ENCODE results near the gene CYP11A1. TPM values are rescaled to one million over a fixed set of nuclear protein-coding genes. Genes with fewer than 3 reads are reported as not detected.

Gene CYP11A1
- total RNA-seq, 1 experiment from 2014 or later, result 1.7 TPM

DNA sequence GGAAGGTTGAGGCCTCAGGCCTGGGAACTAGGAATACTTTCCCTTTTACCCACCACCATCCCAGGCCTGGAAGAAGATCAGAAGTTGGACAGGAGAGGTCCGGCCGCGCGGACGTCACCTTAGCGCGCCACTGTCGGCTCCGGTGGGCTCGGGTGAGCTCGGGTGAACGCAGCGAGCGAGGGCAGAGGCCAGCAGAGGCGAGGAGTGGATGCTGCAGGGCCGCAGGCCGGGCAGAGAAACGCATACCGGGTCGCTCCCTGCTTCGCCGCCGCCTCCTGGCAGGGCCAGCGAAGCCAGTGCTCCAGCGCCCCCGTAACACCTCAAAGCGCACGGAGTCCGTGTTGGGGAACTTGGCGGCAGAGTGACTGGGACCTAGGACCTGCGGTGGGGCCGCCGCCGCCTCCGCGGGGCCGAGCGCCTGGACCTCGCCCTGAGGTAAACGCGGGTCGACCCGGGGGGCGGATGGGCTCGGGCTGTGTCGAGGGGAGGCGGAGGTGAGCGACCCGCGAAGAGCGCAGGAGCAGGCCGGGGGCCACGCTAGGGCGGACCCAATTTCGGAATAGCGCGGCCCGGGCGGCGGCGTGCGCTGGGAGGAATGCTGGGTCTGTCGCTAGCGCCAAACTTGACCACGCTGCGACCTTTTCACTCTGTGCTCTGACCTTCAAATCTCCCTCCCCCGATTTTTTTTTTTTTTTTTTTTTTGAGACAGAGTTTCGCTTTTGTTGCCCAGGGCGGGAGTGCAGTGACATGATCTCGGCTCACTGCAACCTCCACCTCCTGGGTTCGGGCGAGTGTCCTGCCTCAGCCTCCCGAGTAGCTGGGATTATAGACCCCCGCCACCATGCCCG is 1.6 kb downstream of the CYP11A1 start:
- H3K27me3 ChIP-seq (ENCODE audit: insufficient read depth, low read length), result no peaks in the 10 kb centered on the region
- no peak overlapping the region for H3K56ac ChIP-seq (ENCODE audit: insufficient read length, low read depth, low read length)
- no peaks in the 10 kb centered on the region for H4K20me1 ChIP-seq (ENCODE audit: control insufficient read depth, insufficient read depth, insufficient read length)
- H3K36me3 Mint-ChIP-seq (ENCODE audit: insufficient read depth in 1 of 3, low read depth in 3 of 3), result 0 out of 7 replicates have a peak, but pooled peaks cover 0 to 2% (median 0%) of the 10 kb centered on the region in 3 experiments
- peak overlapping the region; percentile 83 for H3K18ac ChIP-seq (ENCODE audit: insufficient read length, low read depth, low read length)
- no peak overlapping the region for H3K4ac ChIP-seq (ENCODE audit: low read depth, low read length)
- H3K79me2 ChIP-seq (ENCODE audit: insufficient read depth, low read length), result no peaks in the 10 kb centered on the region
- no peak overlapping the region for H2AK5ac ChIP-seq (ENCODE audit: insufficient read length, low read length)
- peaks cover 2% of the 10 kb centered on the region; the same call in 1 of the 2 replicates for H3K4me1 ChIP-seq (ENCODE audit: insufficient read depth, low read length)
- H2BK15ac ChIP-seq (ENCODE audit: low read depth, low read length), result no peak overlapping the region
- TF ChIP-seq, protein P1, sequence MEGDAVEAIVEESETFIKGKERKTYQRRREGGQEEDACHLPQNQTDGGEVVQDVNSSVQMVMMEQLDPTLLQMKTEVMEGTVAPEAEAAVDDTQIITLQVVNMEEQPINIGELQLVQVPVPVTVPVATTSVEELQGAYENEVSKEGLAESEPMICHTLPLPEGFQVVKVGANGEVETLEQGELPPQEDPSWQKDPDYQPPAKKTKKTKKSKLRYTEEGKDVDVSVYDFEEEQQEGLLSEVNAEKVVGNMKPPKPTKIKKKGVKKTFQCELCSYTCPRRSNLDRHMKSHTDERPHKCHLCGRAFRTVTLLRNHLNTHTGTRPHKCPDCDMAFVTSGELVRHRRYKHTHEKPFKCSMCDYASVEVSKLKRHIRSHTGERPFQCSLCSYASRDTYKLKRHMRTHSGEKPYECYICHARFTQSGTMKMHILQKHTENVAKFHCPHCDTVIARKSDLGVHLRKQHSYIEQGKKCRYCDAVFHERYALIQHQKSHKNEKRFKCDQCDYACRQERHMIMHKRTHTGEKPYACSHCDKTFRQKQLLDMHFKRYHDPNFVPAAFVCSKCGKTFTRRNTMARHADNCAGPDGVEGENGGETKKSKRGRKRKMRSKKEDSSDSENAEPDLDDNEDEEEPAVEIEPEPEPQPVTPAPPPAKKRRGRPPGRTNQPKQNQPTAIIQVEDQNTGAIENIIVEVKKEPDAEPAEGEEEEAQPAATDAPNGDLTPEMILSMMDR (conservative IDR thresholded peaks at IDR 0.05), result 0 out of 3 replicates have a peak, but pooled peaks have one; percentile 16
- H4K91ac ChIP-seq (ENCODE audit: insufficient read length, low read depth, low read length), result no peak overlapping the region
- no peak overlapping the region for H2BK5ac ChIP-seq (ENCODE audit: insufficient read length, low read length)
- H3K27ac ChIP-seq (ENCODE audit: insufficient read length, low read depth, low read length), result no peak overlapping the region
- peak overlapping the region; percentile 14 for H4K5ac ChIP-seq (ENCODE audit: insufficient read length, low read depth, low read length)
- H3K23ac ChIP-seq (ENCODE audit: insufficient read length, low read depth, low read length), result no peak overlapping the region
- peaks cover 13 to 19% of the 10 kb centered on the region in 2 experiments for H3K4me1 Mint-ChIP-seq
- H3K79me1 ChIP-seq (ENCODE audit: insufficient read depth, low read depth, low read length, poor library complexity, severe bottlenecking), result no peaks in the 10 kb centered on the region
- peaks cover 48% of the 10 kb centered on the region for H3K27me3 Mint-ChIP-seq (ENCODE audit: low read depth)
- H3K4me2 ChIP-seq (ENCODE audit: insufficient read depth, insufficient read length, low read length), result peak overlapping the region; percentile 22
- H3K27ac Mint-ChIP-seq, result peak overlapping the region in 1 of 3 experiments; percentile 63; a peak in 1 of 7 replicates
- no CpG with 5 or more reads among the region's 75 CpGs for WGBS (ENCODE audit: extremely low coverage, insufficient read length, low lambda C conversion rate)
- no peak overlapping the region for H3T11ph ChIP-seq (ENCODE audit: low read length)
- no peaks in the 10 kb centered on the region for H3K9me3 ChIP-seq (ENCODE audit: control insufficient read depth, low read depth, low read length)
- peaks cover 18% of the 10 kb centered on the region for H3K23me2 ChIP-seq (ENCODE audit: insufficient read length, low read depth, low read length, poor library complexity, severe bottlenecking)
- no peak overlapping the region for H2AFZ ChIP-seq (ENCODE audit: low read length)
- peak; percentile 66 for DNase-seq
- peak overlapping the region; percentile 67 to 81 for H3K4me3 Mint-ChIP-seq
- H3K14ac ChIP-seq (ENCODE audit: insufficient read depth, low read length), result peak overlapping the region; percentile 92
- H2BK12ac ChIP-seq (ENCODE audit: insufficient read length, low read depth, low read length), result no peak overlapping the region
- H2BK20ac ChIP-seq (ENCODE audit: low read depth, low read length, poor library complexity, severe bottlenecking), result no peak overlapping the region
- peak overlapping the region; percentile 52 for H3K9ac ChIP-seq (ENCODE audit: extremely low read depth, insufficient read length, low read length)
- H2BK120ac ChIP-seq (ENCODE audit: low read depth, low read length, poor library complexity, severe bottlenecking), result no peak overlapping the region
- no peak overlapping the region for H4K8ac ChIP-seq (replicated peaks; ENCODE audit: insufficient read length, low read depth, low read length)
- no peaks in the 10 kb centered on the region for H3K9me3 Mint-ChIP-seq
